ENCODE measurements around the gene BPIFB2.
"Not testable (repeated sequence)": the region's sequence is repeated elsewhere in the genome, so short reads cannot be mapped to it uniquely, and the experiment has no call there.

Gene BPIFB2

GRCh38 chr20:32973077-32973717, 34.3 kb upstream of the BPIFB2 start:
- no peak for TF ChIP-seq CTCF (IDR thresholded peaks at IDR 0.05; ENCODE audit: low read depth, low read length)
- DNase-seq (ENCODE audit: extremely low read depth, low read depth): no peak

DNA sequence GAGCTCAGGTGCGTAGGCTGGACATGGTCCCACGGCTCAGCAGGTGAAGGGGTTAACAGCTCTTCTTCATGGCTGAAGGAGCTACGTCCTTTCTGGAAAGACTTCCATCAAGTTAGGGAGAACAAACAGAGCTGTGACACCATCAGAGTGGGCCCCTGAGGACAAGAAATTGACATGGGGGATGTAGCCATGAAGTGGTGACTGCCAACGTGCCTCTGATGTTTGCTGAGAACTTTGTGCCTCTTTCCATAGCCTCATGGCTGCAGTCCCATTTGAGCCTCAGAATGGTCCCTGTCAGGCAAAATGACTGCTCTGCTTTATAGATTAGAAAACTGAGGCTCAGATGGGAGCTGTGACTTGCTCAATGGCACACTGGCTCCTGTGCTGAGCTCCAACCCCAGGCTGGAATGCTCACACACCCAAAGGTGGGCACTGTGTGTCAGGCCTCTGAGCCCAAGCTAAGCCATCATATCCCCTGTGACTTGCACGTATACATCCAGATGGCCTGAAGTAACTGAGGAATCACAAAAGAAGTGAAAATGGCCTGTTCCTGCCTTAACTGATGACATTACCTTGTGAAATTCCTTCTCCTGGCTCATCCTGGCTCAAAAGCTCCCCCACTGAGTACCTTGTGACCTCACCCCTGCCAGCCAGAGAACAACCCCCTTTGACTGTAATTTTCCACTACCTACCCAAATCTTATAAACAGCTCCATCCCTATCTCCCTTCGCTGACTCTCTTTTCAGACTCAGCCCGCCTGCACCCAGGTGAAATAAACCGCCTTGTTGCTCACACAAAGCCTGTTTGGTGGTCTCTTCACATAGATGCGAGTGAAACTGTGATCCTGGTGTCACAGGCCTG, 33.1 kb upstream of the BPIFB2 start:
- not testable (repeated sequence) for DNase-seq (ENCODE audit: extremely low read depth, low read depth)

GRCh38 chr20:32975121-32975520, 32.4 kb upstream of the BPIFB2 start:
- not testable (repeated sequence) for DNase-seq (ENCODE audit: extremely low read depth, low read depth)

GRCh38 chr20:32975698-32976674, 31.5 kb upstream of the BPIFB2 start:
- TF ChIP-seq CTCF (IDR thresholded peaks at IDR 0.05; ENCODE audit: low read depth, low read length): no peak

DNA sequence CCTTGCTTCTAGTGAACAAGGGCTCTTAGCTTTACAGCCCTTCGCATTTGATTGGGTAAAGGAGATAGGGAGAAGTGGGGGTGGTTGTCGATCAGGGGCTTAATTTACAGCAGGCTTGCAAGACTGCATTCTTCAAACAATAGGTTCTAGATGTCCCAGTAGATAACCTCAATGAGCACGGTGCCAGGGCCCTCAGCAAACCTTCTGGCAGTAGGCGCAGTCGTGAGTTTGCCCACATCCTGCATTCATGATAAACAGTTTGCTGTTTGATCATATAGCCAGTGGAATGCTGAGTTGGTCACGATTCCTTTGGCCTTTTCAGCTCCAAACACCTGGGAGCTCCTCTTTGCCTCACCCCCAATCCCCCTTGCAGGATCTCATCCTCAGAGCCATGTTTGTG, 30.8 kb upstream of the BPIFB2 start:
- no peak for DNase-seq (ENCODE audit: extremely low read depth, low read depth)
- no peak for TF ChIP-seq CTCF (IDR thresholded peaks at IDR 0.05; ENCODE audit: low read depth, low read length)

More at GRCh38 chr20:32975698-32976674, 31.5 kb upstream of the BPIFB2 start:
- no peak for DNase-seq (ENCODE audit: extremely low read depth, low read depth)

DNA sequence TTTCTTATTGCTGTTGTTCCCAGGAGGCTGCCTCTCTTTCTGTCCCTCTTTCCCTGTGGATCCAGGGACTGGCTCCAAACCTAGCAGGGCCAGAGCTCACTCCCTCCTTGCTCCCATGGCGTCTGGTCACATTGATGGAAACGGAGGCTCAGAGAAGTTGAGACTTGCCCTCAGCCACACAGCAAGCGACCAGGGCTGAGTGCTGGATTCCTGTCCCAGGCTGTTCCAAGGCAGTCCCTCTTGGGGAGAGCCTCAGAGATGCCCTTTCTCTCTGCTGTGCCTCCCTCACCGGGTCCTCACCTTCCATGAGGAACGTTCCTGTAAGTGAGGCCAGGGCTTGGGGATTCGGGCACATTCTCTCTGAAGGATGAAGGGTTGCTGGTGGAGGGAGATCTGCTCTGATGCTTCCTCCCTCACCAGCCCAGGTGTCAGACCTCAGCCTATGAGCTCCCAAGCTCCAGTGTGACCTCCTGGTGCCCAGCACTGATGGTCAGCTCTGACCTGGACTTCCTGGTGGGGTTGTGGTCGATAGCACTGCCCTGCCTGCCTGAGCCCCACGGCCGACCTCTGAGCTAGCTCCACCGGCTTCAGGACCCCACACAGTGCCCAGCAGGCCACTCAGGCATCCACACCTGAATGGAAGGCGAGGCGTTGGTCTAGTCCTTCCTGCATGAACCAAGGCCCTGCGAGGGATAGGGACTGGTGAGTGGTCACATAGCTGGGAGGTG, 30.1 kb upstream of the BPIFB2 start:
- no peak for TF ChIP-seq CTCF (IDR thresholded peaks at IDR 0.05; ENCODE audit: low read depth, low read length)
- no peak for DNase-seq (ENCODE audit: extremely low read depth, low read depth)

DNA sequence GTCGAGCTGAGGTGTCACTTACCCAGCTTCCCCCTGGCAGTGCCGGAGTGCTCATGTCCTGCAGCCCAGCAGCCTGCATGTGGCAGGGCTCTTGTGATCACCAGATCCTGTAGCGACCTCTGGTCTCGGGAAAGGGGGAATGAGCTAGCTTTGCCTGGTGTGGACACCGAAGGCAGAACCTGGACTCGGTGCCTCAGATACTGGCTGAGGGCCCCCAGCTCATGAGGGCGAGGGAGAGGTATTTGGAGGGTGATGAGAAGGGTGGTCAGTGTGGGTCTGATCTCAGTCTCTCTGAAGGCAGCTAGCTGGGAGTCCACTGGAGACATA, 29.5 kb upstream of the BPIFB2 start:
- TF ChIP-seq CTCF (IDR thresholded peaks at IDR 0.05; ENCODE audit: low read depth, low read length): no peak
- DNase-seq (ENCODE audit: extremely low read depth, low read depth): no peak

All from AG09319 (cell line).